Liver (tissue), 9 donors: ENCODE data around the gene DHRS4. TPM values are rescaled to one million over a fixed set of nuclear protein-coding genes. Genes with fewer than 3 reads are reported as not detected.

Source experiments
- DNase-seq: peaks from one replicate; pipeline ENCODE4 v3.0.0-alpha.2; 2017; ENCODE audit warnings: low spot score
- H3K27ac ChIP-seq, 2 donors: one replicate each; pipeline ENCODE4 v1.7.0; 2013; ENCODE audit warnings: inconsistent platforms in 2 of 2, low read length in 2 of 2, control low read depth in 1 of 2, low read depth in 1 of 2, mild to moderate bottlenecking in 1 of 2
- H3K27me3 ChIP-seq, 4 donors: one replicate each; pipeline versions ENCODE4 v1.6.1 to v1.7.0; 2013; ENCODE audit warnings: low read length in 3 of 4, inconsistent platforms in 1 of 4, mild to moderate bottlenecking in 1 of 4, moderate library complexity in 1 of 4; ENCODE audit not compliant: control insufficient read depth in 4 of 4, insufficient read depth in 4 of 4
- H3K36me3 ChIP-seq, 4 donors: one replicate each; pipeline versions ENCODE4 v1.6.1 to v1.7.0; 2013; ENCODE audit warnings: low read length in 3 of 4, mild to moderate bottlenecking in 3 of 4, low read depth in 1 of 4, moderate library complexity in 1 of 4; ENCODE audit not compliant: control insufficient read depth in 4 of 4, insufficient read depth in 3 of 4
- H3K4me1 ChIP-seq, 4 donors: one replicate each; pipeline versions ENCODE4 v1.6.1 to v1.7.0; 2013; ENCODE audit warnings: low read length in 3 of 4, mild to moderate bottlenecking in 3 of 4, moderate library complexity in 1 of 4; ENCODE audit not compliant: control insufficient read depth in 4 of 4, insufficient read depth in 4 of 4
- H3K4me3 ChIP-seq, 3 donors: one replicate each; pipeline versions ENCODE4 v1.6.1 to v1.7.0; 2013; ENCODE audit warnings: low read length in 3 of 3, control low read depth in 1 of 3, low read depth in 1 of 3, mild to moderate bottlenecking in 1 of 3
- H3K9ac ChIP-seq, 2 donors: one replicate each; pipeline ENCODE4 v1.7.0; 2013; ENCODE audit warnings: low read length in 2 of 2, mild to moderate bottlenecking in 2 of 2, moderate library complexity in 2 of 2, control low read depth in 1 of 2, low read depth in 1 of 2
- H3K9me3 ChIP-seq, 4 donors: one replicate each; pipeline versions ENCODE4 v1.6.1 to v1.7.0; 2013; ENCODE audit warnings: low read length in 3 of 4; ENCODE audit not compliant: control insufficient read depth in 4 of 4
- EGR1 ChIP-seq, 2 donors: IDR thresholded peaks; 2 replicates each; pipeline ENCODE4 v1.6.1; 2016 to 2018; ENCODE audit warnings: antibody characterized with exemption in 2 of 2, low read depth in 2 of 2
- FOXA1 ChIP-seq: IDR thresholded peaks from 2 replicates; pipeline ENCODE4 v1.6.1; 2016; ENCODE audit warnings: antibody characterized with exemption
- FOXA2 ChIP-seq: IDR thresholded peaks from 2 replicates; pipeline ENCODE4 v1.6.1; 2016; ENCODE audit warnings: antibody characterized with exemption
- GABPA ChIP-seq, 2 donors: IDR thresholded peaks in 1 of 2; conservative IDR thresholded peaks in 1 of 2; 2 replicates each; pipeline ENCODE4 v1.6.1; 2016; ENCODE audit warnings: antibody characterized with exemption in 2 of 2, mild to moderate bottlenecking in 1 of 2, moderate library complexity in 1 of 2
- HNF4A ChIP-seq, 2 donors: conservative IDR thresholded peaks; 2 replicates each; pipeline ENCODE4 v1.6.1; 2016; ENCODE audit warnings: antibody characterized with exemption in 2 of 2, mild to moderate bottlenecking in 2 of 2
- HNF4G ChIP-seq: IDR thresholded peaks from 2 replicates; pipeline ENCODE4 v1.6.1; 2016; ENCODE audit warnings: antibody characterized with exemption
- JUND ChIP-seq, 2 donors: IDR thresholded peaks; 2 replicates each; pipeline ENCODE4 v1.6.1; 2016; ENCODE audit warnings: antibody characterized with exemption in 2 of 2
- NR2F2 ChIP-seq: IDR thresholded peaks from 2 replicates; pipeline ENCODE4 v1.6.1; 2016; ENCODE audit warnings: antibody characterized with exemption
- RAD21 ChIP-seq, 2 donors: IDR thresholded peaks; 2 replicates each; pipeline ENCODE4 v1.6.1; 2016; ENCODE audit warnings: antibody characterized with exemption in 2 of 2, mild to moderate bottlenecking in 2 of 2
- RXRA ChIP-seq, 2 donors: IDR thresholded peaks; 2 replicates each; pipeline ENCODE4 v1.6.1; 2017 to 2018; ENCODE audit warnings: antibody characterized with exemption in 2 of 2, mild to moderate bottlenecking in 1 of 2
- SP1 ChIP-seq: IDR thresholded peaks from 2 replicates; pipeline ENCODE4 v1.6.1; 2018; ENCODE audit warnings: antibody characterized with exemption, mild to moderate bottlenecking
- TAF1 ChIP-seq: conservative IDR thresholded peaks from 2 replicates; pipeline ENCODE4 v1.6.1; 2016; ENCODE audit warnings: antibody characterized with exemption, mild to moderate bottlenecking
- YY1 ChIP-seq: IDR thresholded peaks from 2 replicates; pipeline ENCODE4 v1.6.1; 2016; ENCODE audit warnings: antibody characterized with exemption, mild to moderate bottlenecking
- WGBS: extraction: QIAGEN DNeasy Blood & Tissue Kit; methylation state at CpG from one replicate; pipeline ENCODE4 v1.1.7; 2013; 5-methylcytosine and 5-hydroxymethylcytosine counted together
- polyA plus RNA-seq, 2 donors: library from polyadenylated mRNA; stranded (reverse) in 1 of 2; unstranded in 1 of 2; fragments of 200-250 nt in 1 of 2; fragments of >200 nt in 1 of 2; fragmentation: Nextera tagmentation in 1 of 2; extraction: Ambion mirVana in 1 of 2; gene quantifications; one replicate each; pipeline versions ENCODE4 v1.2.1 to v1.2.3, GENCODE V29; 2013 to 2015
- total RNA-seq, 2 donors: library from RNA; depleted of rRNA; stranded (reverse); fragments of >200 nt; gene quantifications; one replicate each; pipeline ENCODE4 v1.2.3, GENCODE V29; 2014
- TF ChIP-seq, protein P1 (sequence below): IDR thresholded peaks from 2 replicates; pipeline ENCODE4 v1.6.1; 2016; ENCODE audit warnings: antibody characterized with exemption
- TF ChIP-seq, protein P2 (sequence below): IDR thresholded peaks from 2 replicates; pipeline ENCODE4 v1.6.1; 2016; ENCODE audit warnings: antibody characterized with exemption
- TF ChIP-seq, protein P3 (sequence below): fragments of 150-350 bp; IDR thresholded peaks from 2 replicates; pipeline ENCODE4 v1.5.1; 2017; ENCODE audit warnings: improper control_type of control experiment, low read depth, low read length; ENCODE audit not compliant: missing input control
- TF ChIP-seq, protein P4 (sequence below): IDR thresholded peaks from 2 replicates; pipeline ENCODE4 v1.6.1; 2016; ENCODE audit warnings: antibody characterized with exemption, mild to moderate bottlenecking
- TF ChIP-seq, protein P5 (sequence below): IDR thresholded peaks from 2 replicates; pipeline ENCODE4 v1.6.1; 2016; ENCODE audit warnings: antibody characterized with exemption
- donor health status: healthy.
- donor health status: healthy.
- donor health status: healthy.
- donor health status: healthy.
- donor health status: healthy.

Gene DHRS4
- total RNA-seq (10 to 100 TPM; 53.6 to 57.7 TPM), polyA plus RNA-seq (10 to 100 TPM; 65.3 to 70.2 TPM)

DNA sequence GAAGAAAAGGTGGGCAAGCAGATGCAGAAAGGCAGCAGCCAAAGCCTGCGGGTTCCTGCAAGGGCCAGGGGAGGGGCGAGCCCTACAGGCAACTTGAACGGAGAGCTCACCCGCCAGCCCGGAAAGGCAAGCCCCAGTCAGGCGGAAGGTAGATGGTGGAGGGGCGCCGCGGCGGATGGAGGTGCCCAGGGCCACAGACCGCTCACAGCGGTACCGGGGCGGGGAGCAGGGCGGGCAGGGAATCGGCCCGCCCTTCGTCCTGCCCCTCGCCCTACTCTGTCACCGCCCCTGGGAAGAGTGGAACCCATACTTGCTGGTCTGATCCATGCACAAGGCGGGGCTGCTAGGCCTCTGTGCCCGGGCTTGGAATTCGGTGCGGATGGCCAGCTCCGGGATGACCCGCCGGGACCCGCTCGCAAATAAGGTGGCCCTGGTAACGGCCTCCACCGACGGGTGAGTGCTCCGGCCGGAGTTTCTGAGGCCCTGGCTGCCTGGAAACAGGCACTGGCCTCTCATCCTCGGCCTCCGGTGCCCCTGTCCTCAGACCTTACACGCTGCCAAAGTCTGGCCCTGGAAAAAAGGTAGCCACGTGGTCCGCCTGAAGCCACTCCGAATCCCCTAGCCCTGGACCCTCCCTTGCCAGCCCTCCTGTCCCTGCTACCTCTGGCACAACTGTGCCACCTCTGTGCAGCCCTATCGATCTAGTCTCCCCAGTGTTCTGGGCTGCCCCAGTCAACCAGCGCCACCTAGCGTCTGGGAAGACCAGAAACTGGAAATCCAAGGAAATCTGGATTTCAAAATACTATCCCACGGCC is at the start of gene DHRS4:
DHRS4 (plus strand) TSS at position 307 of the 815 bp plus-strand sequence; CDS start at position 326, 19 bp downstream.
- Histone ChIP-seq H3K27ac (peak within 1 kb of the TSS; percentile 85 to 86), H3K9ac (peak within 1 kb of the TSS; percentile 65 to 91), H3K27me3 (no peaks in the 10 kb centered on the region), H3K9me3 (no peaks in the 10 kb centered on the region), H3K36me3 (peaks cover 0 to 10% (median 4%) of the 10 kb centered on the region in 4 donors), H3K4me3 (peak within 1 kb of the TSS; percentile 50 to 87 (median 75)), H3K4me1 (peaks cover 3 to 34% (median 24%) of the 10 kb centered on the region in 4 donors)
- TF ChIP-seq RXRA (IDR thresholded peaks at IDR 0.05) (peak in 1 of 2 donors; percentile 41), HNF4G (peak; percentile 12), RAD21 (IDR thresholded peaks at IDR 0.05) (peak; percentile 91 to 92), JUND (IDR thresholded peaks at IDR 0.05) (no peak), EGR1 (IDR thresholded peaks at IDR 0.05; ENCODE audit: low read depth in 2 of 2) (peak in 1 of 2 donors; percentile 42), FOXA1 (no peak), FOXA2 (no peak), YY1 (peak; percentile 93), HNF4A (conservative IDR thresholded peaks at IDR 0.05) (peak; percentile 25 to 38), SP1 (peak; percentile 52), NR2F2 (peak; percentile 16), GABPA (IDR thresholded peaks at IDR 0.05 in 1 of 2, conservative IDR thresholded peaks at IDR 0.05 in 1 of 2) (peak in 1 of 2 donors; percentile 40), TAF1 (peak; percentile 73)
- TF ChIP-seq, protein P1, sequence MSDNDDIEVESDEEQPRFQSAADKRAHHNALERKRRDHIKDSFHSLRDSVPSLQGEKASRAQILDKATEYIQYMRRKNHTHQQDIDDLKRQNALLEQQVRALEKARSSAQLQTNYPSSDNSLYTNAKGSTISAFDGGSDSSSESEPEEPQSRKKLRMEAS, result peak; percentile 20
- TF ChIP-seq, protein P2, sequence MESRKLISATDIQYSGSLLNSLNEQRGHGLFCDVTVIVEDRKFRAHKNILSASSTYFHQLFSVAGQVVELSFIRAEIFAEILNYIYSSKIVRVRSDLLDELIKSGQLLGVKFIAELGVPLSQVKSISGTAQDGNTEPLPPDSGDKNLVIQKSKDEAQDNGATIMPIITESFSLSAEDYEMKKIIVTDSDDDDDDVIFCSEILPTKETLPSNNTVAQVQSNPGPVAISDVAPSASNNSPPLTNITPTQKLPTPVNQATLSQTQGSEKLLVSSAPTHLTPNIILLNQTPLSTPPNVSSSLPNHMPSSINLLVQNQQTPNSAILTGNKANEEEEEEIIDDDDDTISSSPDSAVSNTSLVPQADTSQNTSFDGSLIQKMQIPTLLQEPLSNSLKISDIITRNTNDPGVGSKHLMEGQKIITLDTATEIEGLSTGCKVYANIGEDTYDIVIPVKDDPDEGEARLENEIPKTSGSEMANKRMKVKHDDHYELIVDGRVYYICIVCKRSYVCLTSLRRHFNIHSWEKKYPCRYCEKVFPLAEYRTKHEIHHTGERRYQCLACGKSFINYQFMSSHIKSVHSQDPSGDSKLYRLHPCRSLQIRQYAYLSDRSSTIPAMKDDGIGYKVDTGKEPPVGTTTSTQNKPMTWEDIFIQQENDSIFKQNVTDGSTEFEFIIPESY, result no peak
- TF ChIP-seq, protein P3, sequence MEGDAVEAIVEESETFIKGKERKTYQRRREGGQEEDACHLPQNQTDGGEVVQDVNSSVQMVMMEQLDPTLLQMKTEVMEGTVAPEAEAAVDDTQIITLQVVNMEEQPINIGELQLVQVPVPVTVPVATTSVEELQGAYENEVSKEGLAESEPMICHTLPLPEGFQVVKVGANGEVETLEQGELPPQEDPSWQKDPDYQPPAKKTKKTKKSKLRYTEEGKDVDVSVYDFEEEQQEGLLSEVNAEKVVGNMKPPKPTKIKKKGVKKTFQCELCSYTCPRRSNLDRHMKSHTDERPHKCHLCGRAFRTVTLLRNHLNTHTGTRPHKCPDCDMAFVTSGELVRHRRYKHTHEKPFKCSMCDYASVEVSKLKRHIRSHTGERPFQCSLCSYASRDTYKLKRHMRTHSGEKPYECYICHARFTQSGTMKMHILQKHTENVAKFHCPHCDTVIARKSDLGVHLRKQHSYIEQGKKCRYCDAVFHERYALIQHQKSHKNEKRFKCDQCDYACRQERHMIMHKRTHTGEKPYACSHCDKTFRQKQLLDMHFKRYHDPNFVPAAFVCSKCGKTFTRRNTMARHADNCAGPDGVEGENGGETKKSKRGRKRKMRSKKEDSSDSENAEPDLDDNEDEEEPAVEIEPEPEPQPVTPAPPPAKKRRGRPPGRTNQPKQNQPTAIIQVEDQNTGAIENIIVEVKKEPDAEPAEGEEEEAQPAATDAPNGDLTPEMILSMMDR, result peak; percentile 84
- TF ChIP-seq, protein P4, sequence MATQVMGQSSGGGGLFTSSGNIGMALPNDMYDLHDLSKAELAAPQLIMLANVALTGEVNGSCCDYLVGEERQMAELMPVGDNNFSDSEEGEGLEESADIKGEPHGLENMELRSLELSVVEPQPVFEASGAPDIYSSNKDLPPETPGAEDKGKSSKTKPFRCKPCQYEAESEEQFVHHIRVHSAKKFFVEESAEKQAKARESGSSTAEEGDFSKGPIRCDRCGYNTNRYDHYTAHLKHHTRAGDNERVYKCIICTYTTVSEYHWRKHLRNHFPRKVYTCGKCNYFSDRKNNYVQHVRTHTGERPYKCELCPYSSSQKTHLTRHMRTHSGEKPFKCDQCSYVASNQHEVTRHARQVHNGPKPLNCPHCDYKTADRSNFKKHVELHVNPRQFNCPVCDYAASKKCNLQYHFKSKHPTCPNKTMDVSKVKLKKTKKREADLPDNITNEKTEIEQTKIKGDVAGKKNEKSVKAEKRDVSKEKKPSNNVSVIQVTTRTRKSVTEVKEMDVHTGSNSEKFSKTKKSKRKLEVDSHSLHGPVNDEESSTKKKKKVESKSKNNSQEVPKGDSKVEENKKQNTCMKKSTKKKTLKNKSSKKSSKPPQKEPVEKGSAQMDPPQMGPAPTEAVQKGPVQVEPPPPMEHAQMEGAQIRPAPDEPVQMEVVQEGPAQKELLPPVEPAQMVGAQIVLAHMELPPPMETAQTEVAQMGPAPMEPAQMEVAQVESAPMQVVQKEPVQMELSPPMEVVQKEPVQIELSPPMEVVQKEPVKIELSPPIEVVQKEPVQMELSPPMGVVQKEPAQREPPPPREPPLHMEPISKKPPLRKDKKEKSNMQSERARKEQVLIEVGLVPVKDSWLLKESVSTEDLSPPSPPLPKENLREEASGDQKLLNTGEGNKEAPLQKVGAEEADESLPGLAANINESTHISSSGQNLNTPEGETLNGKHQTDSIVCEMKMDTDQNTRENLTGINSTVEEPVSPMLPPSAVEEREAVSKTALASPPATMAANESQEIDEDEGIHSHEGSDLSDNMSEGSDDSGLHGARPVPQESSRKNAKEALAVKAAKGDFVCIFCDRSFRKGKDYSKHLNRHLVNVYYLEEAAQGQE, result peak; percentile 87
- TF ChIP-seq, protein P5, sequence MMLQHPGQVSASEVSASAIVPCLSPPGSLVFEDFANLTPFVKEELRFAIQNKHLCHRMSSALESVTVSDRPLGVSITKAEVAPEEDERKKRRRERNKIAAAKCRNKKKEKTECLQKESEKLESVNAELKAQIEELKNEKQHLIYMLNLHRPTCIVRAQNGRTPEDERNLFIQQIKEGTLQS, result no peak
- under 1% methylated on average over 44 of the region's 44 CpGs for WGBS
- peak; percentile 86 for DNase-seq
